ENCODE results near the gene CRB3. TPM values are rescaled to one million over a fixed set of nuclear protein-coding genes. Genes with fewer than 3 reads are reported as not detected.

Gene CRB3
- total and polyA plus RNA-seq, 3 donors from 2014 or later, result 1.2 to 2.3 (median 2.0) TPM

GRCh38 chr19:6429419-6430221 is 34.5 kb upstream of the CRB3 start:
- Histone ChIP-seq H3K4me1 (no peaks in the 10 kb centered on the region), H3K9me3 (no peaks in the 10 kb centered on the region), H3K27me3 (no peaks in the 10 kb centered on the region), H3K4me3 (no peak overlapping the region), H3K27ac (no peak overlapping the region), H3K36me3 (ENCODE audit: low read depth, missing control alignments) (no peaks in the 10 kb centered on the region)
- intact Hi-C loops (cut with DNase I; ENCODE audit: low total_unique reads), result loop anchor here (5.0 kb wide), 1 partner anchor 37 kb away; the partner anchor contains the start of gene GTF2F1
- TF ChIP-seq POLR2A (IDR thresholded peaks at IDR 0.05) (no peak), CTCF (IDR thresholded peaks at IDR 0.05) (no peak)
- WGBS, 2 donors, result 65 to 68% methylated on average over 20 of the region's 20 CpGs
- DNase-seq, result no peak

GRCh38 chr19:6431891-6432290 is 32.2 kb upstream of the CRB3 start:
- TF ChIP-seq POLR2A (IDR thresholded peaks at IDR 0.05), result no peak
- no peak for TF ChIP-seq CTCF (IDR thresholded peaks at IDR 0.05)
- no peak overlapping the region for H3K4me3 ChIP-seq
- H3K4me1 ChIP-seq, result no peaks in the 10 kb centered on the region
- WGBS, 2 donors, result 90 to 94% methylated on average over 11 of the region's 11 CpGs
- DNase-seq, result no peak
- no peaks in the 10 kb centered on the region for H3K36me3 ChIP-seq (ENCODE audit: low read depth, missing control alignments)
- H3K9me3 ChIP-seq, result no peaks in the 10 kb centered on the region
- intact Hi-C loops (cut with DNase I; ENCODE audit: low total_unique reads), result no loop called here
- no peaks in the 10 kb centered on the region for H3K27me3 ChIP-seq
- H3K27ac ChIP-seq, result no peak overlapping the region

GRCh38 chr19:6433165-6433564 is 30.9 kb upstream of the CRB3 start:
- no peaks in the 10 kb centered on the region for H3K9me3 ChIP-seq
- intact Hi-C loops (cut with DNase I; ENCODE audit: low total_unique reads), result no loop called here
- DNase-seq, result no peak
- no peaks in the 10 kb centered on the region for H3K36me3 ChIP-seq (ENCODE audit: low read depth, missing control alignments)
- no peak overlapping the region for H3K4me3 ChIP-seq
- H3K27me3 ChIP-seq, result no peaks in the 10 kb centered on the region
- no peak for TF ChIP-seq POLR2A (IDR thresholded peaks at IDR 0.05)
- no peak for TF ChIP-seq CTCF (IDR thresholded peaks at IDR 0.05)
- no peak overlapping the region for H3K27ac ChIP-seq
- 82 to 88% methylated on average over 4 to 11 of the region's 11 CpGs for WGBS, 2 donors
- H3K4me1 ChIP-seq, result no peaks in the 10 kb centered on the region

GRCh38 chr19:6433663-6434062 is 30.4 kb upstream of the CRB3 start, which contains the start of gene SLC25A41:
TSS of gene SLC25A41 (minus strand) at chr19:6433763. CDS start at chr19:6433693, 70 bp downstream.
- TF ChIP-seq POLR2A (IDR thresholded peaks at IDR 0.05) (no peak), CTCF (IDR thresholded peaks at IDR 0.05) (no peak)
- Histone ChIP-seq H3K9me3 (no peaks in the 10 kb centered on the region), H3K27ac (no peak within 1 kb of the TSS), H3K27me3 (no peaks in the 10 kb centered on the region), H3K36me3 (ENCODE audit: low read depth, missing control alignments) (no peaks in the 10 kb centered on the region), H3K4me3 (no peak within 1 kb of the TSS), H3K4me1 (no peaks in the 10 kb centered on the region)
- intact Hi-C loops (cut with DNase I; ENCODE audit: low total_unique reads), result no loop called here
- no peak for DNase-seq
- WGBS, 2 donors, result 81 to 85% methylated on average over 10 of the region's 10 CpGs

GRCh38 chr19:6439743-6440142 is 24.3 kb upstream of the CRB3 start:
- no peak for TF ChIP-seq POLR2A (IDR thresholded peaks at IDR 0.05)
- TF ChIP-seq CTCF (IDR thresholded peaks at IDR 0.05), result no peak
- 85 to 90% methylated on average over 4 of the region's 4 CpGs for WGBS, 2 donors
- DNase-seq, result no peak
- intact Hi-C loops (cut with DNase I; ENCODE audit: low total_unique reads), result no loop called here
- H3K4me3 ChIP-seq, result no peak overlapping the region
- no peaks in the 10 kb centered on the region for H3K27me3 ChIP-seq
- H3K36me3 ChIP-seq (ENCODE audit: low read depth, missing control alignments), result no peaks in the 10 kb centered on the region
- H3K4me1 ChIP-seq, result no peaks in the 10 kb centered on the region
- H3K27ac ChIP-seq, result no peak overlapping the region
- H3K9me3 ChIP-seq, result no peaks in the 10 kb centered on the region

Measured in testis (tissue), 3 donors.